ENCODE results near the gene UBA5.
"Not testable (repeated sequence)": the region's sequence is repeated elsewhere in the genome, so short reads cannot be mapped to it uniquely, and the experiment has no call there.

Gene UBA5

GRCh38 chr3:132637590-132637989 lies 22.5 kb upstream of the UBA5 start:
- TF ChIP-seq CTCF (IDR thresholded peaks at IDR 0.05; ENCODE audit: low read length, missing control alignments): no peak
- peak; percentile 53 for DNase-seq (ENCODE audit: low read depth)
- H3K4me3 ChIP-seq (replicated peaks; ENCODE audit: low read depth, low read length): no peak overlapping the region

- TF ChIP-seq CTCF (IDR thresholded peaks at IDR 0.05; ENCODE audit: low read length, missing control alignments): no peak
- H3K4me3 ChIP-seq (replicated peaks; ENCODE audit: low read depth, low read length): no peak overlapping the region
- DNase-seq (ENCODE audit: low read depth): no peak
These were observed 21.4 kb upstream of the UBA5 start for GRCh38 chr3:132638706-132639105.

GRCh38 chr3:132641427-132641826 lies 18.7 kb upstream of the UBA5 start:
- DNase-seq (ENCODE audit: low read depth): not testable (repeated sequence)

GRCh38 chr3:132641837-132642538 lies 18.1 kb upstream of the UBA5 start:
- DNase-seq (ENCODE audit: low read depth): peak; percentile 81

More at GRCh38 chr3:132641427-132641826, 18.7 kb upstream of the UBA5 start:
- H3K4me3 ChIP-seq (replicated peaks; ENCODE audit: low read depth, low read length): not testable (repeated sequence)

GRCh38 chr3:132642539-132642847 lies 17.6 kb upstream of the UBA5 start:
- no peak for DNase-seq (ENCODE audit: low read depth)
- H3K4me3 ChIP-seq (replicated peaks; ENCODE audit: low read depth, low read length): no peak overlapping the region
- no peak for TF ChIP-seq CTCF (IDR thresholded peaks at IDR 0.05; ENCODE audit: low read length, missing control alignments)

More at GRCh38 chr3:132641837-132642538, 18.1 kb upstream of the UBA5 start:
- TF ChIP-seq CTCF (IDR thresholded peaks at IDR 0.05; ENCODE audit: low read length, missing control alignments): peak; percentile 62
- H3K4me3 ChIP-seq (replicated peaks; ENCODE audit: low read depth, low read length): no peak overlapping the region

GRCh38 chr3:132643366-132643765 lies 16.8 kb upstream of the UBA5 start:
- H3K4me3 ChIP-seq (replicated peaks; ENCODE audit: low read depth, low read length): no peak overlapping the region
- TF ChIP-seq CTCF (IDR thresholded peaks at IDR 0.05; ENCODE audit: low read length, missing control alignments): no peak
- DNase-seq (ENCODE audit: low read depth): no peak

- H3K4me3 ChIP-seq (replicated peaks; ENCODE audit: low read depth, low read length): no peak overlapping the region
- DNase-seq (ENCODE audit: low read depth): no peak
- TF ChIP-seq CTCF (IDR thresholded peaks at IDR 0.05; ENCODE audit: low read length, missing control alignments): no peak
These were observed 15.1 kb upstream of the UBA5 start for GRCh38 chr3:132645058-132645457.

Measured in fibroblast of pulmonary artery (primary cell).